ENCODE data around the gene RPTOR. TPM values are rescaled to one million over a fixed set of nuclear protein-coding genes. Genes with fewer than 3 reads are reported as not detected.
A peak's percentile ranks its signal among the peaks of the same experiment; 100 is the strongest.

The RPTOR gene
- total and polyA plus RNA-seq, 3 experiments from 2014 or later, result 7.9 to 69.4 (median 63.9) TPM

GRCh38 chr17:80953471-80954315 lies 409.1 kb downstream of the RPTOR start:
- H3K27me3 ChIP-seq (ENCODE audit: insufficient read depth, low read length, poor library complexity, severe bottlenecking), result no peaks in the 10 kb centered on the region
- POLR2A ChIA-PET, result no interaction called here
- Mint-ChIP-seq H3K36me3 (peaks cover 0 to 54% (median 2%) of the 10 kb centered on the region in 3 donors), H3K27me3 (no peaks in the 10 kb centered on the region), H3K4me3 (no peak overlapping the region), H3K9me3 (no peaks in the 10 kb centered on the region), H3K27ac (peak overlapping the region in 1 of 8 donors; percentile 32), H3K4me1 (no peaks in the 10 kb centered on the region)
- H3K4me3 ChIP-seq (ENCODE audit: low read length), result no peak overlapping the region
- no peak overlapping the region for H3K27ac ChIP-seq (ENCODE audit: low read depth, low read length)
- no peaks in the 10 kb centered on the region for H3K36me3 ChIP-seq (ENCODE audit: insufficient read depth, low read length)
- no peaks in the 10 kb centered on the region for H3K4me1 ChIP-seq (ENCODE audit: insufficient read depth, low read length)
- no peaks in the 10 kb centered on the region for H3K9me3 ChIP-seq (ENCODE audit: low read length)
- CTCF ChIA-PET, result no interaction called here
- no peak for DNase-seq

DNA sequence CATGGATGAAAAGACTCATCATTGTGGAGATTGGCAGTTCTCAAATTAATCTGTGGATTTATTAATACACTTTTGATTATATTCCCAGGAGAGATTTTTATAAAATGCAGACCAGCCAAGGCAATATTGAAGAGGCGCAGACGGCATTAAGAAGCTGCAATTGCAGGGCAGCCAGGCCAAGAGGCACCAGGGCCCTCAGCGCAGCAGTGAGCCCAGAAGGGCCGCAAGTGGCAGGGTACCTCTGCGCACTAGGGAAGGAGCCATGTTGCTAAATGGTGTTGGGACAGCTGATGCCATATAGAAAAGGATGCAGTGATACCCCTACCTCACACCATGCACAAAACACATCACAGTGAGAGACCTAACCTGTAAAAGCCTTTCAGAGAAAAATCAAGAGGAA lies 410.4 kb downstream of the RPTOR start:
- H3K27ac ChIP-seq (ENCODE audit: low read depth, low read length), result no peak overlapping the region
- Mint-ChIP-seq H3K4me3 (no peak overlapping the region), H3K27me3 (no peaks in the 10 kb centered on the region), H3K4me1 (no peaks in the 10 kb centered on the region), H3K9me3 (no peaks in the 10 kb centered on the region), H3K36me3 (peaks cover 0 to 43% (median 2%) of the 10 kb centered on the region in 3 donors), H3K27ac (no peak overlapping the region)
- no peak overlapping the region for H3K4me3 ChIP-seq (ENCODE audit: low read length)
- no peaks in the 10 kb centered on the region for H3K4me1 ChIP-seq (ENCODE audit: insufficient read depth, low read length)
- ChIA-PET CTCF (no interaction called here), POLR2A (no interaction called here)
- no peaks in the 10 kb centered on the region for H3K27me3 ChIP-seq (ENCODE audit: insufficient read depth, low read length, poor library complexity, severe bottlenecking)
- no peak for DNase-seq
- no peaks in the 10 kb centered on the region for H3K36me3 ChIP-seq (ENCODE audit: insufficient read depth, low read length)
- no peaks in the 10 kb centered on the region for H3K9me3 ChIP-seq (ENCODE audit: low read length)

DNA sequence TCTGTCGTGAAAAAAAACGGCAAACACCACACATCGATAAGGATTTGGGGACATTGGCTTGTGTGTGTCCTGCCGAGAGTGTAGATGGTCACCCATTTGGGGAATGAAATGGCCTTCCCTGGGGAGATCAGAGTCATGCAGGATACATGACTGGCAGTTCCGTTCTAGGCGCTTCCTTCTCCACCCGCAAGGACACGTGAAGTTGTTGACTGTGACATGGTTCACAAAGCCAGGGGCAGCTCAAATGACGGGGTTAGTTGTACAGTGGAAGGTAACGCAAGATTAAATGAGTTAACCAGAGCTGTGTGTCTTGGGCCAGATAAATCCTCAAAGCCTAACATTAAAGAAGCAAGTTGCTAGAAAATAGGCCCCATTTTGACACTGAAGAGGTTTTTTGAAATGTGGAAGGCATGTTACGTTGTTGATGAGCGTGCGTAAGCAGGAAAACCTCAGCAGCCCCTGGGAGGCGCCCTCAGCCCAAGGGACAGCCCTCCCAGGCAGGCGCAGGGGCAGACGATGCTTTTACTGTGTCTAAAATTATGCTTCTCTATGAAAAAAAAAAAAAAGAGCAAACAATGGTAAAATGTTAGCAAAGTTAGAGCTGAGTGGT lies 411.1 kb downstream of the RPTOR start:
- ChIA-PET POLR2A (no interaction called here), CTCF (no interaction called here)
- no peak overlapping the region for H3K4me3 Mint-ChIP-seq
- Histone ChIP-seq H3K9me3 (ENCODE audit: low read length) (no peaks in the 10 kb centered on the region), H3K27ac (ENCODE audit: low read depth, low read length) (no peak overlapping the region), H3K36me3 (ENCODE audit: insufficient read depth, low read length) (no peaks in the 10 kb centered on the region), H3K27me3 (ENCODE audit: insufficient read depth, low read length, poor library complexity, severe bottlenecking) (no peaks in the 10 kb centered on the region), H3K4me3 (ENCODE audit: low read length) (no peak overlapping the region), H3K4me1 (ENCODE audit: insufficient read depth, low read length) (no peaks in the 10 kb centered on the region)
- H3K36me3 Mint-ChIP-seq, result peaks cover 0 to 41% (median 2%) of the 10 kb centered on the region in 3 donors
- H3K9me3 Mint-ChIP-seq, result no peaks in the 10 kb centered on the region
- H3K27me3 Mint-ChIP-seq, result no peaks in the 10 kb centered on the region
- DNase-seq, result no peak
- H3K27ac Mint-ChIP-seq, result no peak overlapping the region
- no peaks in the 10 kb centered on the region for H3K4me1 Mint-ChIP-seq

DNA sequence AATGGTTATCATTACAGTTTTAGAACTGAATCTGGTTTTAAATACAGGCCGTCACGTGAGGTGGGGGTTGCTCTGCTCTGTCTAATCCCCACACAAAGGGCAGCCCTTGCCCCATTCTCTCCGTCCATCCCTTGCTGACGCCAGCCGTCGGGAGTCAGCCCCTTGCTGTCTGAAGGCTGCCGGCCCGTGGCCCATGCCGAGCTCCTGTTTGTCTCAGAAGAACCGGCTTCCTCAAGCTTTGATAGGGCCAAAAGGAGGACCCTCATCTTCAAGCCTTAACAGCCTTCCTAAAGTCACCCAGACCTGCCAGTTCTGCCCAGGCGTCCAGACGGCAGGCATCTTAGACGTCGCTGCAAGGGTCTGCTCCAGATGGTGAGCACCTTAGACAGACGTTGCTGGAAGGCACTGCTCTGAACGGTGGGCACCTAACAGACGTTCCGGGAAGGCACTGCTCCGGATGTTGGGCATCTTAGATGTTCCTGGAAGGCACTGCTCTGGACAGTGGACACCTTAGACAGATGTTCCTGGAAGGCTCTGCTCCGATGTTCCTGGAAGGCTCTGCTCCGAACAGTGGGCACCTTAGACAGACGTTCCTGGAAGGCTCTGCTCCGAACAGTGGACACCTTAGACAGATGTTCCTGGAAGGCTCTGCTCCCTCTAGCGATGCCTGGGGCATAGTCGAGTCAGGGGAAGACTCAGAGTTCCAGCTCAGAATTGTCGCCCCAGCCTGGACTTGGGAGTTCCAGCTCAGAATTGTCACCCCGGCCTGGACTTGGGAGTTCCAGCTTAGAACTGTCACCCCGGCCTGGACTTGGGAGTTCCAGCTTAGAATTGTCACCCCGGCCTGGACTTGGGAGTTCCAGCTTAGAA lies 411.9 kb downstream of the RPTOR start:
- H3K9me3 Mint-ChIP-seq, result no peaks in the 10 kb centered on the region
- H3K9me3 ChIP-seq (ENCODE audit: low read length), result no peaks in the 10 kb centered on the region
- H3K27me3 ChIP-seq (ENCODE audit: insufficient read depth, low read length, poor library complexity, severe bottlenecking), result no peaks in the 10 kb centered on the region
- peaks cover 0 to 35% (median 2%) of the 10 kb centered on the region in 3 donors for H3K36me3 Mint-ChIP-seq
- DNase-seq, result no peak
- no peak overlapping the region for H3K4me3 Mint-ChIP-seq
- peak overlapping the region in 1 of 8 donors; percentile 87 for H3K27ac Mint-ChIP-seq
- no peaks in the 10 kb centered on the region for H3K4me1 Mint-ChIP-seq
- H3K27me3 Mint-ChIP-seq, result no peaks in the 10 kb centered on the region
- CTCF ChIA-PET, result interaction anchor here (1.2 kb wide), 1 partner anchor 19 kb away, joined by 4 read pairs; no protein-coding TSS in a partner anchor
- no peaks in the 10 kb centered on the region for H3K36me3 ChIP-seq (ENCODE audit: insufficient read depth, low read length)
- no peak overlapping the region for H3K27ac ChIP-seq (ENCODE audit: low read depth, low read length)
- H3K4me3 ChIP-seq (ENCODE audit: low read length), result no peak overlapping the region
- POLR2A ChIA-PET, result no interaction called here
- no peaks in the 10 kb centered on the region for H3K4me1 ChIP-seq (ENCODE audit: insufficient read depth, low read length)

GRCh38 chr17:80957461-80957941 lies 412.9 kb downstream of the RPTOR start:
- no peaks in the 10 kb centered on the region for H3K36me3 ChIP-seq (ENCODE audit: insufficient read depth, low read length)
- H3K27ac Mint-ChIP-seq, result peak overlapping the region in 1 of 8 donors; percentile 46
- no peaks in the 10 kb centered on the region for H3K27me3 ChIP-seq (ENCODE audit: insufficient read depth, low read length, poor library complexity, severe bottlenecking)
- no peaks in the 10 kb centered on the region for H3K4me1 ChIP-seq (ENCODE audit: insufficient read depth, low read length)
- POLR2A ChIA-PET, result no interaction called here
- no peak overlapping the region for H3K27ac ChIP-seq (ENCODE audit: low read depth, low read length)
- CTCF ChIA-PET, result interaction anchor here (1.2 kb wide), 1 partner anchor 20 kb away, joined by 4 read pairs; no protein-coding TSS in a partner anchor
- peak in 1 of 5 donors; percentile 36 for DNase-seq
- no peak overlapping the region for H3K4me3 Mint-ChIP-seq
- peaks cover 0 to 36% (median 2%) of the 10 kb centered on the region in 3 donors for H3K36me3 Mint-ChIP-seq
- H3K9me3 ChIP-seq (ENCODE audit: low read length), result no peaks in the 10 kb centered on the region
- H3K9me3 Mint-ChIP-seq, result no peaks in the 10 kb centered on the region
- no peaks in the 10 kb centered on the region for H3K4me1 Mint-ChIP-seq
- H3K27me3 Mint-ChIP-seq, result no peaks in the 10 kb centered on the region
- no peak overlapping the region for H3K4me3 ChIP-seq (ENCODE audit: low read length)

- Mint-ChIP-seq H3K27me3 (no peaks in the 10 kb centered on the region), H3K4me1 (no peaks in the 10 kb centered on the region), H3K4me3 (no peak overlapping the region), H3K9me3 (no peaks in the 10 kb centered on the region), H3K36me3 (peaks cover 0 to 32% (median 2%) of the 10 kb centered on the region in 3 donors), H3K27ac (no peak overlapping the region)
- Histone ChIP-seq H3K27ac (ENCODE audit: low read depth, low read length) (no peak overlapping the region), H3K27me3 (ENCODE audit: insufficient read depth, low read length, poor library complexity, severe bottlenecking) (no peaks in the 10 kb centered on the region), H3K4me1 (ENCODE audit: insufficient read depth, low read length) (no peaks in the 10 kb centered on the region), H3K4me3 (ENCODE audit: low read length) (no peak overlapping the region), H3K36me3 (ENCODE audit: insufficient read depth, low read length) (no peaks in the 10 kb centered on the region), H3K9me3 (ENCODE audit: low read length) (no peaks in the 10 kb centered on the region)
- no peak for DNase-seq
- ChIA-PET POLR2A (no interaction called here), CTCF (no interaction called here)
Measured at GRCh38 chr17:80959330-80960036, 414.8 kb downstream of the RPTOR start.

DNA sequence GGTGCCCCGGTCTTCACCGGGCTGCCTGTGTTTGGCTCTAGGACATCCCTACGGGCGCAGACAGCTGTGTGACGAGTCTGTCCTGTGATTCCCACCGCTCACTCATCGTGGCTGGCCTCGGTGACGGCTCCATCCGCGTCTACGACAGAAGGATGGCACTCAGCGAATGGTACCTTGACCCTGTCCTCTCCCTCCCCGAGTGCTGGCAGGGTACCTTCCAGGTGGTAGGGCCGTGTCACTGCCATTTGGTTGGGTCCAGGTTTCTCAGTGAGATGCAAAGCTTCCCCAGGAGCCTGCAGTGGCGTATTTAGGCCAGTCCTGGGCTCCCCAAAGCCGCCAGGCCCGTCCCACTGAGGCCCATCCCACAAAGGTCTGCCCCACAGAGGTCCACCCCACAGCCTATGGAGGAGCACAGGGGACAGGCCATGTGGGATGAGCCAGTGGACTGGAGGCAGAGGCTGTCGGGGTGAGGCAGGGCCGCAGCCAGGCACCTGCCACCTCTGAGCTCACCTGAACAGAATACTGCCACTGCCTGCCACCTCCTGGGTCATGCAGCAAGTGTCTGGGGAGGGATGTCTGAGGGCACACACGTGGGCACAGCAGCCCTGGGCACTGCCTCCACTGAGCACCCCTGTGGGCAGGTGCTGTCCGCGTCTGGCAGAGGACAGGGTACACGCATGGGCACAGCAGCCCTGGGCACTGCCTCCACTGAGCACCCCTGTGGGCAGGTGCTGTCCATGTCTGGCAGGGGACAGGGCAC lies 415.6 kb downstream of the RPTOR start:
- CTCF ChIA-PET, result no interaction called here
- Mint-ChIP-seq H3K4me1 (no peaks in the 10 kb centered on the region), H3K9me3 (no peaks in the 10 kb centered on the region), H3K27me3 (no peaks in the 10 kb centered on the region), H3K4me3 (no peak overlapping the region), H3K36me3 (peaks cover 0 to 33% (median under 1%) of the 10 kb centered on the region in 3 donors), H3K27ac (peak overlapping the region in 2 of 8 donors; percentile 41 to 77)
- Histone ChIP-seq H3K4me3 (ENCODE audit: low read length) (no peak overlapping the region), H3K36me3 (ENCODE audit: insufficient read depth, low read length) (no peaks in the 10 kb centered on the region), H3K27me3 (ENCODE audit: insufficient read depth, low read length, poor library complexity, severe bottlenecking) (no peaks in the 10 kb centered on the region), H3K27ac (ENCODE audit: low read depth, low read length) (no peak overlapping the region), H3K4me1 (ENCODE audit: insufficient read depth, low read length) (no peaks in the 10 kb centered on the region), H3K9me3 (ENCODE audit: low read length) (no peaks in the 10 kb centered on the region)
- DNase-seq, result no peak
- POLR2A ChIA-PET, result interaction anchor here (0.6 kb wide), 1 partner anchor 538 kb away, joined by 9 read pairs; no protein-coding TSS in a partner anchor

Measured in CD8-positive, alpha-beta memory T cell (primary cell).